ENCODE results near the gene ADAM30. TPM values are rescaled to one million over a fixed set of nuclear protein-coding genes. Genes with fewer than 3 reads are reported as not detected.

ADAM30 gene
- total and polyA plus RNA-seq, 2 of the 13 experiments (the other 11 are each of a cell fraction or from before 2014, with no cell fraction given) = not detected

- H3K9me3 ChIP-seq (ENCODE audit: low read length) = no peaks in the 10 kb centered on the region
- CTCF ChIA-PET (ENCODE audit: low intra/inter-chr PET ratio, low total read pairs) = no interaction called here
- no peak overlapping the region for H3K4me3 ChIP-seq (replicated peaks in 1 of 3; ENCODE audit: insufficient read depth in 1 of 3, low read depth in 2 of 3, low read length in 3 of 3)
- H3K36me3 ChIP-seq (replicated peaks in 1 of 2; ENCODE audit: control insufficient read depth in 1 of 2, insufficient read depth in 2 of 2, low read length in 2 of 2) = no peaks in the 10 kb centered on the region
- no peaks in the 10 kb centered on the region for H3K79me2 ChIP-seq (ENCODE audit: insufficient read depth, low read length)
- H4K20me1 ChIP-seq (ENCODE audit: insufficient read depth, low read length) = no peaks in the 10 kb centered on the region
- WGBS (ENCODE audit: low lambda C conversion rate) = 43% methylated on average over 3 of the region's 3 CpGs
- H3K27ac ChIP-seq (ENCODE audit: extremely low read length, insufficient read depth, low read length) = no peak overlapping the region
- POLR2A ChIA-PET = no interaction called here
- no peak overlapping the region for H2AFZ ChIP-seq (ENCODE audit: low read length)
- no peak overlapping the region for H3K4me2 ChIP-seq (ENCODE audit: low read depth, low read length)
- ATAC-seq (no peak), DNase-seq (ENCODE audit: low spot score) (no peak), FAIRE-seq (no peak)
- in situ Hi-C loops (cut with HindIII; ENCODE audit: extremely low pct_ligation_motif_present, low pct_unique_long_range_greater_than_20kb) = no loop called here
- no peak overlapping the region for H3K9ac ChIP-seq (ENCODE audit: insufficient read depth, low read depth, low read length)
- TF ChIP-seq THRA (CRISPR knock-in tag; IDR thresholded peaks at IDR 0.05; ENCODE audit: borderline replicate concordance) (no peak), ZNF430 (CRISPR knock-in tag; IDR thresholded peaks at IDR 0.05) (no peak), KDM2A (CRISPR knock-in tag; IDR thresholded peaks at IDR 0.05; ENCODE audit: borderline replicate concordance, low read depth) (no peak)
- H3K4me1 ChIP-seq (ENCODE audit: insufficient read depth, low read length) = no peaks in the 10 kb centered on the region
- BruUV-seq (replicated peaks) = no TSS peak
- H3K27me3 ChIP-seq (ENCODE audit: control insufficient read depth in 1 of 2, insufficient read depth in 2 of 2, low read length in 2 of 2) = peaks cover 0 to 13% of the 10 kb centered on the region in 2 experiments; a peak in 3 of 5 replicates
- intact Hi-C loops (cut with micrococcal nuclease; ENCODE audit: unreplicated experiment) = no loop called here
Measured at GRCh38 chr1:119883826-119884225, 12.5 kb downstream of the ADAM30 start.

- Histone ChIP-seq H3K27ac (ENCODE audit: extremely low read length, insufficient read depth, low read length) (no peak overlapping the region), H3K79me2 (ENCODE audit: insufficient read depth, low read length) (no peaks in the 10 kb centered on the region), H3K9me3 (ENCODE audit: low read length) (no peaks in the 10 kb centered on the region), H3K4me2 (ENCODE audit: low read depth, low read length) (no peak overlapping the region), H3K36me3 (replicated peaks in 1 of 2; ENCODE audit: control insufficient read depth in 1 of 2, insufficient read depth in 2 of 2, low read length in 2 of 2) (no peaks in the 10 kb centered on the region), H3K4me3 (replicated peaks in 1 of 3; ENCODE audit: insufficient read depth in 1 of 3, low read depth in 2 of 3, low read length in 3 of 3) (no peak overlapping the region), H3K9ac (ENCODE audit: insufficient read depth, low read depth, low read length) (no peak overlapping the region), H3K4me1 (ENCODE audit: insufficient read depth, low read length) (no peaks in the 10 kb centered on the region), H3K27me3 (ENCODE audit: control insufficient read depth in 1 of 2, insufficient read depth in 2 of 2, low read length in 2 of 2) (peaks cover 0 to 13% of the 10 kb centered on the region in 2 experiments; a peak in 3 of 5 replicates), H2AFZ (ENCODE audit: low read length) (no peak overlapping the region), H4K20me1 (ENCODE audit: insufficient read depth, low read length) (no peaks in the 10 kb centered on the region)
- FAIRE-seq = no peak
- CTCF ChIA-PET (ENCODE audit: low intra/inter-chr PET ratio, low total read pairs) = no interaction called here
- no peak for ATAC-seq
- DNase-seq (ENCODE audit: low spot score) = no peak
- TF ChIP-seq IRF2 (CRISPR knock-in tag; IDR thresholded peaks at IDR 0.05) (no peak), NCOA2 (CRISPR knock-in tag; IDR thresholded peaks at IDR 0.05) (no peak), ZNF350 (CRISPR knock-in tag; IDR thresholded peaks at IDR 0.05; ENCODE audit: borderline replicate concordance, low read depth) (no peak), ZNF280B (CRISPR knock-in tag; IDR thresholded peaks at IDR 0.05; ENCODE audit: borderline replicate concordance) (no peak)
- 35% methylated on average over 5 of the region's 5 CpGs for WGBS (ENCODE audit: low lambda C conversion rate)
- in situ Hi-C loops (cut with HindIII; ENCODE audit: extremely low pct_ligation_motif_present, low pct_unique_long_range_greater_than_20kb) = no loop called here
- BruUV-seq (replicated peaks) = no TSS peak
- POLR2A ChIA-PET = no interaction called here
- intact Hi-C loops (cut with micrococcal nuclease; ENCODE audit: unreplicated experiment) = no loop called here
Measured at GRCh38 chr1:119882132-119883049, 13.9 kb downstream of the ADAM30 start.

Measured in HepG2 (cell line).